Thyroid gland (tissue), 4 donors: ENCODE measurements around the gene CD274.

Source experiments
- CTCF ChIP-seq, 6 experiments: fragments of 200-600 bp in 3 of 6; fragments of 450-650 bp in 3 of 6; sonication (generic) in 3 of 6; IDR thresholded peaks; one replicate each; pipeline ENCODE4 v1.5.1; 2016 to 2019; ENCODE audit warnings: antibody characterized with exemption in 6 of 6, mild to moderate bottlenecking in 2 of 6, inconsistent platforms in 1 of 6, moderate library complexity in 1 of 6
- POLR2A ChIP-seq, 2 donors: fragments of 450-650 bp; IDR thresholded peaks; one replicate each; pipeline ENCODE4 v1.6.1; 2017; ENCODE audit warnings: antibody characterized with exemption in 2 of 2, mild to moderate bottlenecking in 2 of 2, moderate library complexity in 1 of 2

GRCh38 chr9:5428794-5429528 is 21.4 kb upstream of the CD274 start:
- TF ChIP-seq CTCF (IDR thresholded peaks at IDR 0.05) (no peak), POLR2A (IDR thresholded peaks at IDR 0.05) (no peak)
